GM12891 (cell line): ENCODE measurements around the gene WWC2.

Experiments
- POLR2A ChIP-seq: IDR thresholded peaks from 2 replicates; pipeline ENCODE4 v1.6.1; 2011; ENCODE audit warnings: low read depth, low read length, control low read depth
- POLR2AphosphoS5 ChIP-seq: IDR thresholded peaks from 2 replicates; pipeline ENCODE4 v1.6.1; 2011; ENCODE audit warnings: low read depth, low read length, control low read depth
- POU2F2 ChIP-seq: IDR thresholded peaks from 2 replicates; pipeline ENCODE4 v1.6.1; 2011; ENCODE audit warnings: low read depth, mild to moderate bottlenecking, control low read depth, low read length, moderate library complexity
- TAF1 ChIP-seq: IDR thresholded peaks from 2 replicates; pipeline ENCODE4 v1.6.1; 2011; ENCODE audit warnings: low read depth, low read length, control low read depth

GRCh38 chr4:183211533-183211932, 112.5 kb downstream of the WWC2 start:
- TF ChIP-seq TAF1 (no peak), POLR2A (no peak), POU2F2 (no peak), POLR2AphosphoS5 (no peak)
